Kidney (tissue), 14 donors: ENCODE data around the gene STAU1. TPM values are rescaled to one million over a fixed set of nuclear protein-coding genes. Genes with fewer than 3 reads are reported as not detected.
"Not testable (repeated sequence)": the region's sequence is repeated elsewhere in the genome, so short reads cannot be mapped to it uniquely, and the experiment has no call there.

Source experiments
- DNase-seq, 5 donors: peaks; one replicate each; pipeline ENCODE4 v3.0.0-alpha.2; 2013 to 2020
- FAIRE-seq: peaks from 2 replicates; lab custom pipeline; 2012; peaks lifted over from hg19 to GRCh38; lab: Jason Lieb, UNC
- H3K27ac ChIP-seq, 2 donors: one replicate each; pipeline ENCODE4 v1.7.0; 2013; ENCODE audit warnings: low read depth in 2 of 2, low read length in 2 of 2, inconsistent platforms in 1 of 2
- H3K27me3 ChIP-seq: one replicate; pipeline ENCODE4 v1.7.1; 2013; ENCODE audit warnings: low read length, inconsistent platforms; ENCODE audit not compliant: control insufficient read depth, insufficient read depth
- H3K36me3 ChIP-seq, 3 donors: one replicate each; pipeline versions ENCODE4 v1.7.0 to v1.7.1; 2013; ENCODE audit warnings: low read length in 3 of 3, control low read depth in 1 of 3, inconsistent platforms in 1 of 3; ENCODE audit not compliant: insufficient read depth in 3 of 3, control insufficient read depth in 2 of 3
- H3K4me1 ChIP-seq, 3 donors: one replicate each; pipeline versions ENCODE4 v1.7.0 to v1.7.1; 2013; ENCODE audit warnings: low read length in 3 of 3, inconsistent platforms in 1 of 3, low read depth in 1 of 3; ENCODE audit not compliant: control insufficient read depth in 2 of 3, insufficient read depth in 2 of 3
- H3K4me3 ChIP-seq, 3 donors: one replicate each; pipeline versions ENCODE4 v1.7.0 to v1.8.1; 2013; ENCODE audit warnings: low read length in 3 of 3, control low read depth in 1 of 3, inconsistent platforms in 1 of 3
- H3K9ac ChIP-seq, 3 donors: one replicate each; pipeline versions ENCODE4 v1.7.0 to v1.7.1; 2013; ENCODE audit warnings: low read length in 3 of 3, control low read depth in 1 of 3, inconsistent platforms in 1 of 3
- H3K9me3 ChIP-seq, 3 donors: one replicate each; pipeline versions ENCODE4 v1.7.0 to v1.7.1; 2013; ENCODE audit warnings: low read length in 3 of 3, control low read depth in 1 of 3, inconsistent platforms in 1 of 3; ENCODE audit not compliant: control insufficient read depth in 2 of 3, insufficient read depth in 1 of 3
- intact Hi-C: fragments of 100-400 bp; cut with DNase I; formaldehyde crosslinking; loops from one replicate; pipeline ENCODE4 v1.11.1; 2022
- polyA plus RNA-seq: library from polyadenylated mRNA; stranded (reverse); fragments of 350-450 nt; fragmentation: Illumina TruSeq; extraction: RNeasy Lipid Tissue Mini Kit (QIAGEN cat#74804); gene quantifications from one replicate; pipeline ENCODE4 v1.2.3, GENCODE V29; 2014; ENCODE audit warnings: low read depth, low replicate concordance; ENCODE audit not compliant: insufficient read depth
- total RNA-seq: library from RNA; stranded (reverse); fragmentation: NEBNext Ultra II Directional; extraction: Animal tissue kit (Norgen Biotek cat#: 25700); gene quantifications from one replicate; pipeline ENCODE4 v1.2.1, GENCODE V29; 2021
- TF ChIP-seq, protein P1 (sequence below): IDR thresholded peaks from 3 replicates; pipeline ENCODE4 v1.5.1; 2012; ENCODE audit warnings: mild to moderate bottlenecking, moderate library complexity, borderline replicate concordance; ENCODE audit not compliant: insufficient read depth; ENCODE audit errors: extremely low read depth
- donor health status: control.
- donor health status: control.
- donor health status: control.
- donor health status: control.
- donor health status: control.
- donor health status: DM: yes; HTN: yes; CAD: no.
- donor health status: Normal renal cell carcinoma (clear cell type).

The STAU1 gene
- total and polyA plus RNA-seq, 2 donors from 2014 or later, result 53.3 to 85.4 TPM

DNA sequence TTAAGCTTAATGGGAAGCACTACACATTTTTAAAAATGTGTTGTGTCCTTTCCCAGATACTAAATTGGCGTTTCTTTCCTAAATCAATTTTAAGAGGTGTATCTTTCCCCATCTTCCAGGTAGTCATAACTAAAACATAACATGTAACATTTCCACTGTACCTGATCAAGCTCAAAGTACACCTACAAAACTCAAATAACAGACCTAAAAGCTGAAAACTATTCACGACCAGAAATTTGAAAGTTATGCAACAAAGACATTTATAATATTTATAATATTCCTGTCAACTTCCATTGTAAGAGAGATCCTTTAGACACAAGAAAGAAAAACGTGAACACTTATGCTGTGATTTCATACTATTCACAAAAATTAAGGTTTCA, 3.5 kb downstream of the STAU1 start:
- no peak overlapping the region for H3K27ac ChIP-seq
- TF ChIP-seq, protein P1, sequence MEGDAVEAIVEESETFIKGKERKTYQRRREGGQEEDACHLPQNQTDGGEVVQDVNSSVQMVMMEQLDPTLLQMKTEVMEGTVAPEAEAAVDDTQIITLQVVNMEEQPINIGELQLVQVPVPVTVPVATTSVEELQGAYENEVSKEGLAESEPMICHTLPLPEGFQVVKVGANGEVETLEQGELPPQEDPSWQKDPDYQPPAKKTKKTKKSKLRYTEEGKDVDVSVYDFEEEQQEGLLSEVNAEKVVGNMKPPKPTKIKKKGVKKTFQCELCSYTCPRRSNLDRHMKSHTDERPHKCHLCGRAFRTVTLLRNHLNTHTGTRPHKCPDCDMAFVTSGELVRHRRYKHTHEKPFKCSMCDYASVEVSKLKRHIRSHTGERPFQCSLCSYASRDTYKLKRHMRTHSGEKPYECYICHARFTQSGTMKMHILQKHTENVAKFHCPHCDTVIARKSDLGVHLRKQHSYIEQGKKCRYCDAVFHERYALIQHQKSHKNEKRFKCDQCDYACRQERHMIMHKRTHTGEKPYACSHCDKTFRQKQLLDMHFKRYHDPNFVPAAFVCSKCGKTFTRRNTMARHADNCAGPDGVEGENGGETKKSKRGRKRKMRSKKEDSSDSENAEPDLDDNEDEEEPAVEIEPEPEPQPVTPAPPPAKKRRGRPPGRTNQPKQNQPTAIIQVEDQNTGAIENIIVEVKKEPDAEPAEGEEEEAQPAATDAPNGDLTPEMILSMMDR, result no peak
- H3K4me3 ChIP-seq, result peak overlapping the region in 1 of 3 donors; percentile 92
- no peak overlapping the region for H3K9ac ChIP-seq
- no peaks in the 10 kb centered on the region for H3K27me3 ChIP-seq
- intact Hi-C loops, result no loop called here
- H3K9me3 ChIP-seq, result no peaks in the 10 kb centered on the region
- H3K4me1 ChIP-seq, result peaks cover 0 to 14% (median 2%) of the 10 kb centered on the region in 3 donors
- H3K36me3 ChIP-seq, result no peaks in the 10 kb centered on the region
- DNase-seq (no peak), FAIRE-seq (no peak)

DNA sequence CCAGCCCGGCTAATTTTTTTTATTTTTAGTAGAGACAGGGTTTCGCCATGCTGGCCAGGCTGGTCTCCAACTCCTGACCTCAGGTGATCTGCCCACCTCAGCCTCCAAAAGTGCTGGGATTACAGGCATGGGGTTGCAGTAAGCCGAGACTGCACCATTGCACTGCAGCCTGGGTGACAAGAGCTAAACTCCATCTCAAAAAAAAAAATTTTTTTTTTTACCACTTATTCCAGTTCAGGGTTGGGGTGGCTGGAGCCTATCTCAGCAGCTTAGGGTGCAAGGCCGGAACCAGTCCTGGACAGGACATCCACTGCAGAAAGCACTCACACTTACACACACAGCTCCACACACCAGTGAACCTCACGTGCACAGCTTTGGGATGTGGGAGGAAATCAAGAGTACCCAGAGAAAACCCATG, 4.0 kb downstream of the STAU1 start:
- H3K27ac ChIP-seq, H3K9me3 ChIP-seq, FAIRE-seq, intact Hi-C loops, H3K4me3 ChIP-seq, H3K9ac ChIP-seq, H3K36me3 ChIP-seq, DNase-seq, H3K27me3 ChIP-seq: not testable (repeated sequence)
- peaks cover 0 to 18% (median 2%) of the 10 kb centered on the region in 3 donors for H3K4me1 ChIP-seq

DNA sequence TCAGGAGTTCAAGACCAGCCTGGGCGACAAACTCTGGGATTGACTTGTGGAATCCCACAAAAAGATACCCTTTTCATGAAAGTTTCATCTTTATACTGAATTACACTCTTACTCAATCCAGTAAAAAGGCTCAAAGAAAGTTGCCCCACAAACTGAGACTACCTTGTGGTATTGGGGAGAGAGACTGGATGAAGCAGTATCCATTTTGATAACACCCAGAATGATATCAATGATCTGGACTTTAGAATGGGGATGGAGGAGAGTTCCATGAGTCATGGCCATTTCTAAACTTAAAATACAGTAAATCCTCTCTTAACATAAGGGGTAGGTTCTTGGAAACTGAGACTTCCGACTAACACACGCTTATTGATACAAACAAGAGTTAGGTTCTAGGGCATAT, 4.7 kb downstream of the STAU1 start:
- FAIRE-seq (no peak), DNase-seq (no peak)
- H3K36me3 ChIP-seq, result no peaks in the 10 kb centered on the region
- no peaks in the 10 kb centered on the region for H3K27me3 ChIP-seq
- intact Hi-C loops, result no loop called here
- H3K27ac ChIP-seq, result no peak overlapping the region
- H3K4me1 ChIP-seq, result peaks cover 0 to 18% (median 2%) of the 10 kb centered on the region in 3 donors
- H3K9me3 ChIP-seq, result no peaks in the 10 kb centered on the region
- no peak overlapping the region for H3K9ac ChIP-seq
- no peak overlapping the region for H3K4me3 ChIP-seq
- TF ChIP-seq, protein P1, result no peak

DNA sequence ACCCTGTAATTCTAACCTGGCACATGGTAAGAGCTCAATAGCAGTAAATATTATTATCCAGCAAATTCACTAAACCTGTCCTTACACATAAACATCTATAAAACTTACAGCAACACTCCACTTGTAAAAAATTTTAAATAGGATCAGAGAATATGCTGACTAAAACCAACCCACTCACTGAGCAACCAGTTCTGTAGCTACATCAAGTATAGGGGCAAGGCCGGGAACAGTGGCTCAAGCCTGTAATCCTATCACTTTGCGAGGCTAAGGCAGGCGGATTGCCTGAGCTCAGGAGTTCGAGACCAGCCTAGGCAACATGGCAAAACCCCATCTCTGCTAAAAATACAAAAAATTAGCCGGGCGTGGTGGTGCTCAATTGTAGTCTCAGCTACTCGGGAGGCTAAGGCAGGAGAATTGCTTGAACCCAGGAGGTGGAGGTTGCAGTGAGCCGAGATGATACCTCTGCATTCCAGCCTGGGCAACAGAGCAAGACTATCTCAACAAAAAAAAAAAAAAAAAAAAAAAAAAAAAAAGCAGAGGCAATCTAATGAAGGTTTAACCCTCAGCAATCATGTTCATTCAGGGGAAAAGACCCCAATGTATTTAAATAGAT, 6.8 kb downstream of the STAU1 start:
- intact Hi-C loops, result no loop called here

More for the DNA sequence above, 6.8 kb downstream of the STAU1 start:
- peaks cover 0 to 2% (median under 1%) of the 10 kb centered on the region in 3 donors for H3K36me3 ChIP-seq
- H3K4me1 ChIP-seq, result peaks cover 0 to 18% (median 2%) of the 10 kb centered on the region in 3 donors
- H3K9me3 ChIP-seq, result no peaks in the 10 kb centered on the region
- FAIRE-seq, result no peak
- no peak overlapping the region for H3K27ac ChIP-seq
- DNase-seq, result no peak
- TF ChIP-seq, protein P1, result no peak
- H3K9ac ChIP-seq, result no peak overlapping the region
- H3K4me3 ChIP-seq, result no peak overlapping the region
- H3K27me3 ChIP-seq, result no peaks in the 10 kb centered on the region
